ENCODE data around the gene SLCO4C1.

- no peak for TF ChIP-seq CTCF (tag by site-specific recombination; IDR thresholded peaks at IDR 0.05)
- TF ChIP-seq, protein P1, sequence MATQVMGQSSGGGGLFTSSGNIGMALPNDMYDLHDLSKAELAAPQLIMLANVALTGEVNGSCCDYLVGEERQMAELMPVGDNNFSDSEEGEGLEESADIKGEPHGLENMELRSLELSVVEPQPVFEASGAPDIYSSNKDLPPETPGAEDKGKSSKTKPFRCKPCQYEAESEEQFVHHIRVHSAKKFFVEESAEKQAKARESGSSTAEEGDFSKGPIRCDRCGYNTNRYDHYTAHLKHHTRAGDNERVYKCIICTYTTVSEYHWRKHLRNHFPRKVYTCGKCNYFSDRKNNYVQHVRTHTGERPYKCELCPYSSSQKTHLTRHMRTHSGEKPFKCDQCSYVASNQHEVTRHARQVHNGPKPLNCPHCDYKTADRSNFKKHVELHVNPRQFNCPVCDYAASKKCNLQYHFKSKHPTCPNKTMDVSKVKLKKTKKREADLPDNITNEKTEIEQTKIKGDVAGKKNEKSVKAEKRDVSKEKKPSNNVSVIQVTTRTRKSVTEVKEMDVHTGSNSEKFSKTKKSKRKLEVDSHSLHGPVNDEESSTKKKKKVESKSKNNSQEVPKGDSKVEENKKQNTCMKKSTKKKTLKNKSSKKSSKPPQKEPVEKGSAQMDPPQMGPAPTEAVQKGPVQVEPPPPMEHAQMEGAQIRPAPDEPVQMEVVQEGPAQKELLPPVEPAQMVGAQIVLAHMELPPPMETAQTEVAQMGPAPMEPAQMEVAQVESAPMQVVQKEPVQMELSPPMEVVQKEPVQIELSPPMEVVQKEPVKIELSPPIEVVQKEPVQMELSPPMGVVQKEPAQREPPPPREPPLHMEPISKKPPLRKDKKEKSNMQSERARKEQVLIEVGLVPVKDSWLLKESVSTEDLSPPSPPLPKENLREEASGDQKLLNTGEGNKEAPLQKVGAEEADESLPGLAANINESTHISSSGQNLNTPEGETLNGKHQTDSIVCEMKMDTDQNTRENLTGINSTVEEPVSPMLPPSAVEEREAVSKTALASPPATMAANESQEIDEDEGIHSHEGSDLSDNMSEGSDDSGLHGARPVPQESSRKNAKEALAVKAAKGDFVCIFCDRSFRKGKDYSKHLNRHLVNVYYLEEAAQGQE (tag by site-specific recombination; IDR thresholded peaks at IDR 0.05) = no peak
- TF ChIP-seq ZBTB10 (tag by site-specific recombination; IDR thresholded peaks at IDR 0.05) = no peak
- no peak for TF ChIP-seq ZNF629 (tag by site-specific recombination; IDR thresholded peaks at IDR 0.05)
- TF ChIP-seq ELK4 (IDR thresholded peaks at IDR 0.05; ENCODE audit: borderline replicate concordance, low read depth, low read length) = no peak
- TF ChIP-seq, protein P2, sequence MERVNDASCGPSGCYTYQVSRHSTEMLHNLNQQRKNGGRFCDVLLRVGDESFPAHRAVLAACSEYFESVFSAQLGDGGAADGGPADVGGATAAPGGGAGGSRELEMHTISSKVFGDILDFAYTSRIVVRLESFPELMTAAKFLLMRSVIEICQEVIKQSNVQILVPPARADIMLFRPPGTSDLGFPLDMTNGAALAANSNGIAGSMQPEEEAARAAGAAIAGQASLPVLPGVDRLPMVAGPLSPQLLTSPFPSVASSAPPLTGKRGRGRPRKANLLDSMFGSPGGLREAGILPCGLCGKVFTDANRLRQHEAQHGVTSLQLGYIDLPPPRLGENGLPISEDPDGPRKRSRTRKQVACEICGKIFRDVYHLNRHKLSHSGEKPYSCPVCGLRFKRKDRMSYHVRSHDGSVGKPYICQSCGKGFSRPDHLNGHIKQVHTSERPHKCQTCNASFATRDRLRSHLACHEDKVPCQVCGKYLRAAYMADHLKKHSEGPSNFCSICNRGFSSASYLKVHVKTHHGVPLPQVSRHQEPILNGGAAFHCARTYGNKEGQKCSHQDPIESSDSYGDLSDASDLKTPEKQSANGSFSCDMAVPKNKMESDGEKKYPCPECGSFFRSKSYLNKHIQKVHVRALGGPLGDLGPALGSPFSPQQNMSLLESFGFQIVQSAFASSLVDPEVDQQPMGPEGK (tag by site-specific recombination; IDR thresholded peaks at IDR 0.05) = no peak
- TF ChIP-seq ZNF37A (tag by site-specific recombination; IDR thresholded peaks at IDR 0.05) = no peak
- TF ChIP-seq ZNF423 (tag by site-specific recombination; IDR thresholded peaks at IDR 0.05) = no peak
Observed at GRCh38 chr5:102262688-102263087, 33.4 kb downstream of the SLCO4C1 start.

Data from HEK293 (cell line).